ENCODE measurements around the gene KAT6B. TPM values are rescaled to one million over a fixed set of nuclear protein-coding genes. Genes with fewer than 3 reads are reported as not detected.

The KAT6B gene
- total and polyA plus RNA-seq, 2 donors, result 12.2 to 22.1 TPM

DNA sequence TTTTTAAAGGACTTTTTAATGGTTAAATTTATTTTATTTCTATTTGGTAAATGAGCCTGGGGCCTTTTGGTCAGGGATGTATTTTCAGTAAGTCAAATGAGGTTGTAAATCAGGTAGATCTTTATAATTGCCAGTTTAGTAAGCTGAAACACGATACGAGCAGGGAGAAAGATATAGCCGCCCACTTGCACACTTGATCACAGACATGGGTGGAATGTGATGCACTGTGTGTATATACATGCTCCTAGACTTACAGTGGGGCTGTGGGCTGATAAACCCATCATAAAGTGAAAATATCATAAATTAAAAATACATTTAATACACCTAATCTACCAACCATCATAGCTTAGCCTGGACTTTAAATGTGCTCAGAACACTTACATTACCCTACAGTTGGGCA is 165.7 kb downstream of the KAT6B start:
- Histone ChIP-seq H3K4me3 (ENCODE audit: low read length in 2 of 2) (no peak overlapping the region), H3K36me3 (ENCODE audit: control insufficient read depth in 2 of 2, insufficient read depth in 2 of 2, low read length in 1 of 2) (peaks cover 18 to 52% of the 10 kb centered on the region in 2 donors), H3K4me1 (ENCODE audit: control insufficient read depth in 2 of 2, insufficient read depth in 2 of 2, low read length in 2 of 2) (peaks cover 0 to 5% of the 10 kb centered on the region in 2 donors), H3K27me3 (ENCODE audit: control insufficient read depth in 2 of 2, insufficient read depth in 1 of 2, low read length in 1 of 2) (no peaks in the 10 kb centered on the region), H3K9me3 (ENCODE audit: control insufficient read depth in 2 of 2, insufficient read depth in 1 of 2, low read length in 1 of 2) (no peaks in the 10 kb centered on the region), H3K27ac (ENCODE audit: low read depth in 1 of 2, low read length in 1 of 2) (no peak overlapping the region)
- DNase-seq (ENCODE audit: low read depth in 6 of 9, low spot score in 9 of 9), result no peak
- WGBS, result over 99% methylated on average over 3 of the region's 3 CpGs

DNA sequence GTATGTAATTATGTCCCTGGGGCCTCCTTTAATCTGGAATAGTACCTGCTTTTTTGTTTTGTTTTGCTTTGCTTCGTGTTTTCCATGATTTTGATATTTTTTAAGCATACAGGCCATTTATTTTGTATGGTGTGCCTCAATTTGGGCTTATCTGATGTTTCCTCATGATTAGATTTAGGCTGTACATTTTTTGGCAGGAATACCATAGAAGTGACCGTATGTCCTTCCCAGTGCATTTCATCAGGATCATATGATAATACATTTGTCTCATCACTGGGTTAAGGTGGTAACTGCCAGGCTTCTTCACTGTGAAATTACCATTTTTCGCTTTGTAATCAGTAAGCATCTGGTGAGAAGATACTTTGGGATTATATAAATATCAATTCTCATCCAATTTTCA is 167.2 kb downstream of the KAT6B start:
- no peaks in the 10 kb centered on the region for H3K27me3 ChIP-seq (ENCODE audit: control insufficient read depth in 2 of 2, insufficient read depth in 1 of 2, low read length in 1 of 2)
- 98% methylated on average over 3 of the region's 3 CpGs for WGBS
- peaks cover 18 to 48% of the 10 kb centered on the region in 2 donors for H3K36me3 ChIP-seq (ENCODE audit: control insufficient read depth in 2 of 2, insufficient read depth in 2 of 2, low read length in 1 of 2)
- no peak for DNase-seq (ENCODE audit: low read depth in 6 of 9, low spot score in 9 of 9)
- peaks cover 0 to 5% of the 10 kb centered on the region in 2 donors for H3K4me1 ChIP-seq (ENCODE audit: control insufficient read depth in 2 of 2, insufficient read depth in 2 of 2, low read length in 2 of 2)
- H3K9me3 ChIP-seq (ENCODE audit: control insufficient read depth in 2 of 2, insufficient read depth in 1 of 2, low read length in 1 of 2), result no peaks in the 10 kb centered on the region
- H3K4me3 ChIP-seq (ENCODE audit: low read length in 2 of 2), result no peak overlapping the region
- H3K27ac ChIP-seq (ENCODE audit: low read depth in 1 of 2, low read length in 1 of 2), result no peak overlapping the region

DNA sequence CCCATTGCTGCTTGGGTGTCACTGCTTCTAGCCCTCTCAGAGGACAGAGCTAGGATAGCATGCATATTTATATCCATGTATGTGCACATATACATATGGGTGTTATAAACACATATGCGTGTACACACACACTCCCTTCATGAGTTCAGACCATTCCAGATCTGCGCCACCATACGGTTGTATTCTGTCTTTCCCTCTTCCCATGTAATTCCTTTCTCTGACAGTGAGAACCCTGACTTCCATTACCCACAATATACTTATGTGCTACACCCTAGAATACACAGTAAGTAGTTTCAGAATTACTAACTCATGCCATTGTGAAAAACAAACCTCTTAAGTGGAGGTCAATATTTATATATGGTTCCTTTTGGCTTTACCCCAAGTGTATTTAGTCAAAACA is 168.5 kb downstream of the KAT6B start:
- Histone ChIP-seq H3K36me3 (ENCODE audit: control insufficient read depth in 2 of 2, insufficient read depth in 2 of 2, low read length in 1 of 2) (peaks cover 12 to 48% of the 10 kb centered on the region in 2 donors), H3K9me3 (ENCODE audit: control insufficient read depth in 2 of 2, insufficient read depth in 1 of 2, low read length in 1 of 2) (no peaks in the 10 kb centered on the region), H3K27me3 (ENCODE audit: control insufficient read depth in 2 of 2, insufficient read depth in 1 of 2, low read length in 1 of 2) (no peaks in the 10 kb centered on the region), H3K4me3 (ENCODE audit: low read length in 2 of 2) (no peak overlapping the region), H3K27ac (ENCODE audit: low read depth in 1 of 2, low read length in 1 of 2) (no peak overlapping the region), H3K4me1 (ENCODE audit: control insufficient read depth in 2 of 2, insufficient read depth in 2 of 2, low read length in 2 of 2) (peaks cover 0 to 5% of the 10 kb centered on the region in 2 donors)
- DNase-seq (ENCODE audit: low read depth in 6 of 9, low spot score in 9 of 9), result no peak
- 95% methylated on average over 3 of the region's 3 CpGs for WGBS

DNA sequence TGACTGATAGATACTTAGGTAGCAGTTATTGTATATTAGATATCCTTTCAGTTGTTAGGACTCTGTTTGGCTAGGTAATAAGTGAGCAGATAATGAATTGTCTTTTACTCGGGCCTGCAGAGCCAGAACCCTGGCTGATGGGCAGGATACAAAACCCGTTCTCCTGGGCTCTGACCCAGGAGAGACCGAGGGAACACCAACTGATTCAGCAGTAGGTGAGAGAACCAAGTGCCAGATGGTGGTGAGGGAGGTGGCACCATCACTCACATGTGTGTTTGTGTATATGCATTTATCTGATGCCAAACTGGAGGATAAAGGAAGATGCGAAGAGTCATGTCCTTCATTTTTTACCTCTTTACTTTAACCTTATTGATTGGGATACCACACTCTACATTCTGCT is 169.4 kb downstream of the KAT6B start:
- no peak for DNase-seq (ENCODE audit: low read depth in 6 of 9, low spot score in 9 of 9)
- no peak overlapping the region for H3K27ac ChIP-seq (ENCODE audit: low read depth in 1 of 2, low read length in 1 of 2)
- no peaks in the 10 kb centered on the region for H3K27me3 ChIP-seq (ENCODE audit: control insufficient read depth in 2 of 2, insufficient read depth in 1 of 2, low read length in 1 of 2)
- no peak overlapping the region for H3K4me3 ChIP-seq (ENCODE audit: low read length in 2 of 2)
- H3K4me1 ChIP-seq (ENCODE audit: control insufficient read depth in 2 of 2, insufficient read depth in 2 of 2, low read length in 2 of 2), result peaks cover 0 to 5% of the 10 kb centered on the region in 2 donors
- WGBS, result over 99% methylated on average over 4 of the region's 4 CpGs
- H3K9me3 ChIP-seq (ENCODE audit: control insufficient read depth in 2 of 2, insufficient read depth in 1 of 2, low read length in 1 of 2), result no peaks in the 10 kb centered on the region
- H3K36me3 ChIP-seq (ENCODE audit: control insufficient read depth in 2 of 2, insufficient read depth in 2 of 2, low read length in 1 of 2), result peaks cover 12 to 47% of the 10 kb centered on the region in 2 donors

DNA sequence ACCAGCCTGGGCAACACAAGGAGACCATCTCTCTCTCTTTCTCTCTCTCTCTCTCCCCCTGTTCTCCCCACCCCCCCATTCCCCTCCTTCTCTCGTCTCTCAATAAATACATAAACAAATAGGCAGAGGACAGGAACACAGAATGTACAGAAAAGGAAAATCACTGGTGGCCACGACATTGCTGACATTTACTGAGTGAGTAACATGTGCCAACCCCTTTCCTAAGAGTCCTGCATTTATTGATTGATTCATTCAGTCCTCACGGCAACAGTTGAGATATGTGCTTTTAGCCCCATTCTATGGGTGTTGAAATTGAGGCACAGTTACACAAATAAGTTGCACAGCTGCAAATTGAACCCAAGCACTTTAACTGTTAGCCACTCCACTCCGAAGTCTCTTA is 170.8 kb downstream of the KAT6B start:
- WGBS, result 84% methylated on average over 4 of the region's 4 CpGs

DNA sequence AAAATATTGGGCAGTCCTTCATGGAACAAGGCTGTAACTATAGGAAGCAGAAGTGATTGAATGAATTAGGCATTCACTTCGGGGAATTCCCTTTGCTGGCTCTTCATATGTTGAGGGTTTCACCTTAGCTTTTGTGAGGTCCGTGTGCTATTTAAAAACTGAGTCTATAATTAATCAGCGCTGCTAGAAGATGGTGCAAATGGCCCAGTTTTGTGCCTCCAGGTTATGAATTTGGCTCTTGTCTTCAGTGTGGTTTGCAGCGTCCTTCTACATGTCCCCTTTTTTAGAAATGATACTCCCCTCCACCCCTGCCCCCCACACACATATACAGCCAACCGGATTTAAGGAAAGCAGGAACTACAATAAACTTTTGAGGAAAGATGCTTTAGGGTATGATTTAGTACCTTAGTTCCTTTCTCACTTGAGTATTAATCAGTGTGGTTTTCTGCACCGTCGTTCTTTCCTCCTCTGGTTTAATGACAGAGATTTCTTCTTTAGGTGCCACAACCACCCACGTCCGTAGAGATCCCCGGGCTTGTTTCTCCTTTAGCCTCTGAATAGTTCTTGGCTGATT is 174.4 kb downstream of the KAT6B start:
- Histone ChIP-seq H3K36me3 (ENCODE audit: control insufficient read depth in 2 of 2, insufficient read depth in 2 of 2, low read length in 1 of 2) (peaks cover 3 to 40% of the 10 kb centered on the region in 2 donors), H3K27me3 (ENCODE audit: control insufficient read depth in 2 of 2, insufficient read depth in 1 of 2, low read length in 1 of 2) (no peaks in the 10 kb centered on the region), H3K27ac (ENCODE audit: low read depth in 1 of 2, low read length in 1 of 2) (no peak overlapping the region), H3K9me3 (ENCODE audit: control insufficient read depth in 2 of 2, insufficient read depth in 1 of 2, low read length in 1 of 2) (no peaks in the 10 kb centered on the region), H3K4me3 (ENCODE audit: low read length in 2 of 2) (no peak overlapping the region), H3K4me1 (ENCODE audit: control insufficient read depth in 2 of 2, insufficient read depth in 2 of 2, low read length in 2 of 2) (no peaks in the 10 kb centered on the region)
- DNase-seq (ENCODE audit: low read depth in 6 of 9, low spot score in 9 of 9), result no peak
- WGBS, result 76% methylated on average over 10 of the region's 10 CpGs

More for the DNA sequence above, 170.8 kb downstream of the KAT6B start:
- H3K4me3 ChIP-seq (ENCODE audit: low read length in 2 of 2), result no peak overlapping the region
- no peak overlapping the region for H3K27ac ChIP-seq (ENCODE audit: low read depth in 1 of 2, low read length in 1 of 2)
- no peaks in the 10 kb centered on the region for H3K27me3 ChIP-seq (ENCODE audit: control insufficient read depth in 2 of 2, insufficient read depth in 1 of 2, low read length in 1 of 2)
- H3K4me1 ChIP-seq (ENCODE audit: control insufficient read depth in 2 of 2, insufficient read depth in 2 of 2, low read length in 2 of 2), result peaks cover 0 to 5% of the 10 kb centered on the region in 2 donors
- peaks cover 12 to 51% of the 10 kb centered on the region in 2 donors for H3K36me3 ChIP-seq (ENCODE audit: control insufficient read depth in 2 of 2, insufficient read depth in 2 of 2, low read length in 1 of 2)
- DNase-seq (ENCODE audit: low read depth in 6 of 9, low spot score in 9 of 9), result no peak
- H3K9me3 ChIP-seq (ENCODE audit: control insufficient read depth in 2 of 2, insufficient read depth in 1 of 2, low read length in 1 of 2), result no peaks in the 10 kb centered on the region

DNA sequence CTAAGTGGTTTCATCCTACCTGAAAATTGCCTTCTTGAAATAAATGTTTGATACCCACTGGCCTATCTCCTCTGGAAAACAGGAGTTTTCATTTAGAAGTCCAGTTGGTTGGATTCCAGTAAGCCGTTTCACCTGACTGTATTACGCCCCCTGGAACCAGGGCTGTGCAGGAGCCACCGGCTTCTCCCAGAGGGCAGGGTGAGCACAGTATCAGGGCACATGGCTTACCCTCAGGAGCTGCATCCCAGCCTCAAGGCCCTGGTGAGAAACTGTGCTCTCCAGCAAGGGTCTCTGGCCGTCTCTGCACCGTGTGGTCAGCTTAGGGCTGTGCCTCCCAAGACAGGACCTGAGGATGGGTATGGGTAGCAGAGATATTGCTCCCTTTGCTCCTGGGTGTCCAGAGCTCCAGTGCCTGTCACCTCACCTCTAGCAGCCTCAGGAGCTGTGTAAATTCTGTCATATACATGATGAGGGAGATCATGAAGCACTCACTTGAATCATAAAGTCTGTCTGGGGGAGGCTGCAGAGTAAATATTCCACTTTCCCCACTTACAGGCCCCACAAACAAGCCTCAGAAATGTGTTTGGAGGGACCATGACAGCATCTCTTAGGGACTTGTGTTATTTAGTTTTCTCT is 175.4 kb downstream of the KAT6B start:
- Histone ChIP-seq H3K27me3 (ENCODE audit: control insufficient read depth in 2 of 2, insufficient read depth in 1 of 2, low read length in 1 of 2) (no peaks in the 10 kb centered on the region), H3K4me1 (ENCODE audit: control insufficient read depth in 2 of 2, insufficient read depth in 2 of 2, low read length in 2 of 2) (no peaks in the 10 kb centered on the region), H3K9me3 (ENCODE audit: control insufficient read depth in 2 of 2, insufficient read depth in 1 of 2, low read length in 1 of 2) (no peaks in the 10 kb centered on the region), H3K36me3 (ENCODE audit: control insufficient read depth in 2 of 2, insufficient read depth in 2 of 2, low read length in 1 of 2) (peaks cover 5 to 38% of the 10 kb centered on the region in 2 donors), H3K4me3 (ENCODE audit: low read length in 2 of 2) (no peak overlapping the region), H3K27ac (ENCODE audit: low read depth in 1 of 2, low read length in 1 of 2) (no peak overlapping the region)
- 97% methylated on average over 5 of the region's 5 CpGs for WGBS
- no peak for DNase-seq (ENCODE audit: low read depth in 6 of 9, low spot score in 9 of 9)

DNA sequence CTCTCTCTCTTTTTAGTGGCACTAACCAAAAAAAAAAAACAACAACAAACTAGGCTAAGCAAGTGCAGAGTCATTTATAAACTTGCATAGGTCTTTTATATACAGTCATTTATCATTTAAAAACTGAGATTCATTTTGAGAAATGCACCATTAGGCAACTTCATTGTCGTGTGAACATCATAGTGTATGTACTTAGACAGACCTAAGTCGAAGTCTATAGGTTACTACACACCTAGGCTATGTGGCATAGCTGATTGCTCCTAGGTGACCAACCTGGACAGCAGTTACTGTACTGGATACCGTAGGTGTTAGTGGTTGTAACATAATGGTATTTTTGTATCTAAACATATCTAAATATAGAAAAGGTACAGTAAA is 175.9 kb downstream of the KAT6B start:
- 79% methylated on average over 3 of the region's 3 CpGs for WGBS
- H3K27ac ChIP-seq (ENCODE audit: low read depth in 1 of 2, low read length in 1 of 2), result no peak overlapping the region

DNA sequence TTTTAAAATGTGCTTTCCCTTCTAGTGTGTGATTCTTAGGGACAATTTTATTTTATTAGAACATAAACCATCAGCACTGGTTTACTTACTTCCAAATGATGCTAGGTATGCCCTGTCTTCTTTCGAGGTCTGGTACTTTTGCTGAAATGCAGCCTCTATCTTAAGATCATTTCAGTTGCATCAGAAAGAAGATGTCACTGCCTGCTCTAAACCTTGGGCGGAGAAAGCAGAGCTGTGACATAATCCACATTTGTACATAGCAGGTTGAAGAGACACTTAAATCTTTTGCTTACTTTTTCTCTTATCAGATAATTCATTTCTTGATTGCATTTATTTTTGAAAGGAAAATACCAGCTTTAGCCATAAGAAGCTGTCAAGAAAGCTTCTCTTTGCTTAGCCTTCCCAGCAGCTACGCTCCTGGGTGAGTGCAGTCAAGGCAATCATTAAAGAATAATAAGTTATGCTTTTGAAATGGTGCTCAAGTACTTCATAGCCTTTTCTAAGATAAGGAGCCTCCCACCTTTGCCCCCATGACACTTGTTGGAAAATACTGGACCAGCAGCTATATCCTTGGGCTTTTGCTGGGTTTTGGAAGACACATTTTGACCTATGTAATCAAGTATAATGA is 176.7 kb downstream of the KAT6B start:
- Histone ChIP-seq H3K4me3 (ENCODE audit: low read length in 2 of 2) (no peak overlapping the region), H3K27ac (ENCODE audit: low read depth in 1 of 2, low read length in 1 of 2) (no peak overlapping the region), H3K36me3 (ENCODE audit: control insufficient read depth in 2 of 2, insufficient read depth in 2 of 2, low read length in 1 of 2) (peaks cover 5 to 32% of the 10 kb centered on the region in 2 donors), H3K27me3 (ENCODE audit: control insufficient read depth in 2 of 2, insufficient read depth in 1 of 2, low read length in 1 of 2) (no peaks in the 10 kb centered on the region), H3K4me1 (ENCODE audit: control insufficient read depth in 2 of 2, insufficient read depth in 2 of 2, low read length in 2 of 2) (no peaks in the 10 kb centered on the region), H3K9me3 (ENCODE audit: control insufficient read depth in 2 of 2, insufficient read depth in 1 of 2, low read length in 1 of 2) (no peaks in the 10 kb centered on the region)
- no peak for DNase-seq (ENCODE audit: low read depth in 6 of 9, low spot score in 9 of 9)
- WGBS, result 96% methylated on average over 3 of the region's 3 CpGs

More for the DNA sequence above, 175.9 kb downstream of the KAT6B start:
- DNase-seq (ENCODE audit: low read depth in 6 of 9, low spot score in 9 of 9), result no peak
- Histone ChIP-seq H3K4me1 (ENCODE audit: control insufficient read depth in 2 of 2, insufficient read depth in 2 of 2, low read length in 2 of 2) (no peaks in the 10 kb centered on the region), H3K27me3 (ENCODE audit: control insufficient read depth in 2 of 2, insufficient read depth in 1 of 2, low read length in 1 of 2) (no peaks in the 10 kb centered on the region), H3K4me3 (ENCODE audit: low read length in 2 of 2) (no peak overlapping the region), H3K9me3 (ENCODE audit: control insufficient read depth in 2 of 2, insufficient read depth in 1 of 2, low read length in 1 of 2) (no peaks in the 10 kb centered on the region), H3K36me3 (ENCODE audit: control insufficient read depth in 2 of 2, insufficient read depth in 2 of 2, low read length in 1 of 2) (peaks cover 5 to 33% of the 10 kb centered on the region in 2 donors)

Measured in thymus (tissue), 11 donors.